Prostate gland (tissue), 2 donors: ENCODE measurements around the gene SCGB1A1. TPM values are rescaled to one million over a fixed set of nuclear protein-coding genes. Genes with fewer than 3 reads are reported as not detected.
A peak's percentile ranks its signal among the peaks of the same experiment; 100 is the strongest.

Experiments
- DNase-seq: peaks from one replicate; pipeline ENCODE4 v3.0.0-alpha.2; 2019; ENCODE audit warnings: low spot score
- H3K27ac ChIP-seq, 2 donors: fragments of 200-600 bp; sonication (generic); 2 replicates each; pipeline ENCODE4 v1.5.1; 2017 to 2019
- H3K27me3 ChIP-seq: fragments of 200-600 bp; sonication (generic); replicated peaks from 2 replicates; pipeline ENCODE4 v1.5.1; 2019; ENCODE audit not compliant: insufficient read depth
- H3K36me3 ChIP-seq, 2 donors: fragments of 200-600 bp; sonication (generic); 1 replicate in 1 of 2; 2 replicates in 1 of 2; pipeline versions ENCODE4 v1.5.1 to v1.8.1; 2017 to 2019
- H3K4me1 ChIP-seq: fragments of 200-600 bp; sonication (generic); replicated peaks from 2 replicates; pipeline ENCODE4 v1.5.1; 2019
- H3K4me3 ChIP-seq, 2 donors: fragments of 200-600 bp; sonication (generic); 2 replicates each; pipeline ENCODE4 v1.5.1; 2017 to 2019
- H3K9me3 ChIP-seq: fragments of 200-600 bp; sonication (generic); 2 replicates; pipeline ENCODE4 v1.5.1; 2017
- POLR2A ChIP-seq: fragments of 450-650 bp; IDR thresholded peaks from one replicate; pipeline ENCODE4 v1.6.1; 2016; ENCODE audit warnings: antibody characterized with exemption, mild to moderate bottlenecking
- POLR2AphosphoS5 ChIP-seq: sonication (generic); formaldehyde crosslinking; IDR thresholded peaks from one replicate; pipeline ENCODE4 v1.6.1; 2017; ENCODE audit warnings: antibody characterized with exemption
- WGBS: methylation state at CpG from one replicate; pipeline ENCODE4 v1.1.5; 2018; 5-methylcytosine and 5-hydroxymethylcytosine counted together
- intact Hi-C: fragments of 100-400 bp; cut with DNase I; formaldehyde crosslinking; loops from one replicate; pipeline ENCODE4 v1.14.2; 2022
- total RNA-seq, 2 donors: library from RNA; depleted of rRNA; stranded (reverse); fragments of >200 nt; gene quantifications; one replicate each; pipeline ENCODE4 v1.1.0, GENCODE V29; 2016
- TF ChIP-seq, protein P1 (sequence below), 4 experiments: fragments of 200-600 bp in 2 of 4; fragments of 450-650 bp in 2 of 4; sonication (generic) in 2 of 4; IDR thresholded peaks; 1 replicate in 3 of 4; 2 replicates in 1 of 4; pipeline ENCODE4 v1.5.1; 2016 to 2019; ENCODE audit warnings: antibody characterized with exemption in 4 of 4, mild to moderate bottlenecking in 2 of 4, moderate library complexity in 2 of 4

Gene SCGB1A1, protein sequence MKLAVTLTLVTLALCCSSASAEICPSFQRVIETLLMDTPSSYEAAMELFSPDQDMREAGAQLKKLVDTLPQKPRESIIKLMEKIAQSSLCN
- 100 to 1,000 TPM in 1 of 2 donors, 1 to 10 TPM in 1; 6.8 to 203 TPM for total RNA-seq

DNA sequence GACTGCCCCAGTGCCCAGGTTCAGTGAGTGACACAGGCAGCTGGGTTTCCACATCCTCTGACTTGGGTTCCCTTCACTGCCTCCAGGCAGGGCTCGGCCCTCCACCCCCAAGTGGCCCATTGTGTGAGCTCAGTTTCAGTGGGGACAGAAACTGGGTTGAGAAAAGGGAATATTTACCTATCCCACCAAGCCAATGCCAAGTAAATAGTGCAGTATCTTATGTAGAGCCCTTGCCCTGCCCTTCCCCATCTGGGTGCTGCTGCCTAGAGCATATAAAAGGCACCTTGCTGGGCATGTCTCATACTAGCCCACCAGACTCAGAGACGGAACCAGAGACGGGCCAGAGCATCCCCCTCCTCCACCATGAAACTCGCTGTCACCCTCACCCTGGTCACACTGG, at the start of gene SCGB1A1:
TSS of gene SCGB1A1 (plus strand) at position 301 of the 400 bp plus-strand sequence. CDS start at position 364, 63 bp downstream.
- Histone ChIP-seq H3K27ac (peak within 1 kb of the TSS; percentile 32 to 61), H3K4me3 (no peak within 1 kb of the TSS), H3K9me3 (no peaks in the 10 kb centered on the region), H3K36me3 (no peaks in the 10 kb centered on the region), H3K4me1 (no peaks in the 10 kb centered on the region), H3K27me3 (no peaks in the 10 kb centered on the region)
- intact Hi-C loops, result no loop called here
- no peak for DNase-seq
- TF ChIP-seq, protein P1, sequence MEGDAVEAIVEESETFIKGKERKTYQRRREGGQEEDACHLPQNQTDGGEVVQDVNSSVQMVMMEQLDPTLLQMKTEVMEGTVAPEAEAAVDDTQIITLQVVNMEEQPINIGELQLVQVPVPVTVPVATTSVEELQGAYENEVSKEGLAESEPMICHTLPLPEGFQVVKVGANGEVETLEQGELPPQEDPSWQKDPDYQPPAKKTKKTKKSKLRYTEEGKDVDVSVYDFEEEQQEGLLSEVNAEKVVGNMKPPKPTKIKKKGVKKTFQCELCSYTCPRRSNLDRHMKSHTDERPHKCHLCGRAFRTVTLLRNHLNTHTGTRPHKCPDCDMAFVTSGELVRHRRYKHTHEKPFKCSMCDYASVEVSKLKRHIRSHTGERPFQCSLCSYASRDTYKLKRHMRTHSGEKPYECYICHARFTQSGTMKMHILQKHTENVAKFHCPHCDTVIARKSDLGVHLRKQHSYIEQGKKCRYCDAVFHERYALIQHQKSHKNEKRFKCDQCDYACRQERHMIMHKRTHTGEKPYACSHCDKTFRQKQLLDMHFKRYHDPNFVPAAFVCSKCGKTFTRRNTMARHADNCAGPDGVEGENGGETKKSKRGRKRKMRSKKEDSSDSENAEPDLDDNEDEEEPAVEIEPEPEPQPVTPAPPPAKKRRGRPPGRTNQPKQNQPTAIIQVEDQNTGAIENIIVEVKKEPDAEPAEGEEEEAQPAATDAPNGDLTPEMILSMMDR (IDR thresholded peaks at IDR 0.05), result no peak
- no peak for TF ChIP-seq POLR2AphosphoS5
- no peak for TF ChIP-seq POLR2A
- WGBS, result 75% methylated on average over 4 of the region's 4 CpGs

DNA sequence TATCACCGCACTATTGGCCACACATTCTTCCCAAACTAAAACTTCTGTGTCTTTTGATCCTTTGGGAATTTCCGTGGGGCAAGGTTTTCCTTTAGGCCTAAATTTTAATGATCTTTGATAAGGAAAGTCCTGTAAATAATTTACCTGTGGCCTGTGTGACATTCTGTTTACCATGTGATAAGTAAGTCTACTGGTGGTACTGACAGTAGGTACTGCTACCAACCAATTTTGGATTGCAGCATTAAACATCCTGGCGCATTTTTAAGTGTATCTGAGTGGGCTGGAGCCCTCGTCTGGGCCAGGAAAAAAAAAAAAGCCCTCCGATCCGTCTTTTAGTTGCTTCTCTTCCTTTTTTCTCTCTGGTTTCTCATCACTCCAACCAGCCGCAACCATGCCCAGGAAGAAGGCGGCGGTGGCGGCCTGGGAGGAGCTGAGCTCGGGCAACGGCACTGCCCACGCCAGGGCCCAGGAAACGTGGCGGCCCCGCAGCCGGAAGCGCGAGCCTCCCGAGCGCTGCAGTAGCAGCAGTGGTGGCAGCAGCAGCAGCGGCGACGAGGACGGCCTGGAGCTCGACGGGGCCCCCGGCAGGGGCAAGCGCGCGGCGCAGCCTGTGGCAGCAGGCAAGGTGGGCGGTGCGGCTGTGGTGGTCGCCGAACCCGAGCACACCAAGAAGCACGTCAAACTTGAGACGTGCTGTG, 47.9 kb upstream of the SCGB1A1 start:
- WGBS, result 52% methylated on average over 39 of the region's 39 CpGs
- DNase-seq, result no peak
- Histone ChIP-seq H3K4me1 (peaks cover 4% of the 10 kb centered on the region), H3K36me3 (no peaks in the 10 kb centered on the region), H3K4me3 (no peak overlapping the region), H3K9me3 (no peaks in the 10 kb centered on the region), H3K27me3 (no peaks in the 10 kb centered on the region), H3K27ac (peak overlapping the region; percentile 20 to 58)
- intact Hi-C loops, result loop anchor here (5.0 kb wide), 1 partner anchor 34 kb away; the partner anchor contains the start of gene ASRGL1
- TF ChIP-seq POLR2AphosphoS5 (no peak), POLR2A (no peak)
- TF ChIP-seq, protein P1 (IDR thresholded peaks at IDR 0.05), result no peak

DNA sequence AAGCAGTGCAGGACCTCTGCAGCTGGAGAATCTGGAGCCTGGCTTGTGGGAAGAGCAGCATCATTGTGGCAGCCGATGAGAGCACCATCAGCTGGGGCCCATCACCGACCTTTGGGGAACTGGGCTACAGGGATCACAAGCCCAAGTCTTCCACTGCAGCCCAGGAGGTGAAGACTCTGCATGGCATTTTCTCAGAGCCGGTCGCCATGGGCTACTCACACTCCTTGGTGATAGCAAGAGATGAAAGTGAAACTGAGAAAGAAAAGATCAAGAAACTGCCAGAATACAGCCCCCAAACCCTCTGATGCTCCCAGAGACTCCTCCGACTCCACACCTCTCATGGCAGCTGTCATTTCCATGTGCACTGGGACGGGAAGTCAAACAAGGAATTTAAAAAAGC, 46.0 kb upstream of the SCGB1A1 start:
- Histone ChIP-seq H3K9me3 (no peaks in the 10 kb centered on the region), H3K4me3 (no peak overlapping the region), H3K36me3 (no peaks in the 10 kb centered on the region), H3K4me1 (peaks cover 4% of the 10 kb centered on the region), H3K27ac (no peak overlapping the region), H3K27me3 (no peaks in the 10 kb centered on the region)
- TF ChIP-seq POLR2A (no peak), POLR2AphosphoS5 (no peak)
- TF ChIP-seq, protein P1 (IDR thresholded peaks at IDR 0.05), result no peak
- intact Hi-C loops, result loop anchor here (5.0 kb wide), 1 partner anchor 36 kb away; the partner anchor contains the start of gene ASRGL1
- DNase-seq, result no peak
- WGBS, result 91% methylated on average over 6 of the region's 6 CpGs

DNA sequence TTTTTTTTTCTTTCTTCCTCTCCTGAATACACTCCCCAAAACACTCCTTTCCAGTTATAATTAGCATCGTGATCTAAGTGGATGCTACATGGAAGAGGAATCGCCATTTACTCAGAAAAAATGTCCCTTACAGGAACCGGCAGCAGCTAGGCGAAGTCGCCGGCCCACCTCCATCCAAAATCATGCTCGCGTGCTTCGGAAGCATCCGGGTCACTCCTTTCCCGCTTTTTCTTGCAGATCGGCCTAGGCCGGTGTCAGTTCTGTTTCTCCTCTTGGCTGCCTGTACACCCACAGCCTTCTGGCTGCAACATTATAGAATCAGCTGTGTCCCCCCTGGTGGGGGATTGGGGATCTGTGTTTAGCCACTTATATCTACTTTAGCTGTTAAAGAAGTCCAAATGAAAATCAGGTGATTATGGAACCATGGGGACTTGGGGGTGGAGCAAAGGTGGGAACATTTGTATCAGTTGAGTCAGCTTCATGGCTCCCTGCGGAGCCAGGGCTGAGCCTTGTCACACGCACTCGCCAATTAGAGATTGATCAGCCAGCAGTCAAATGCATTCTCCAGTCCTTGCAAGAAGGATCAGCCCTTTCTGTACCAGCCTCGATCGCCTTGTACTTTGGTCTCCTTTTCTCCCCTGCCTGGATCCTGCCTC, 45.2 kb upstream of the SCGB1A1 start:
- peaks cover 4% of the 10 kb centered on the region for H3K4me1 ChIP-seq
- WGBS, result 96% methylated on average over 18 of the region's 18 CpGs
- no peaks in the 10 kb centered on the region for H3K36me3 ChIP-seq
- no peak for DNase-seq
- no peaks in the 10 kb centered on the region for H3K9me3 ChIP-seq
- no peaks in the 10 kb centered on the region for H3K27me3 ChIP-seq
- H3K27ac ChIP-seq, result no peak overlapping the region
- TF ChIP-seq, protein P1 (IDR thresholded peaks at IDR 0.05), result no peak
- TF ChIP-seq POLR2A, result no peak
- no peak for TF ChIP-seq POLR2AphosphoS5
- H3K4me3 ChIP-seq, result no peak overlapping the region
- intact Hi-C loops, result loop anchor here (5.0 kb wide), 1 partner anchor 36 kb away; the partner anchor contains the start of gene ASRGL1
